Measurements from ENCODE around the gene ZDHHC20.
"Not testable (repeated sequence)": the region's sequence is repeated elsewhere in the genome, so short reads cannot be mapped to it uniquely, and the experiment has no call there.

The ZDHHC20 gene

GRCh38 chr13:21383090-21383489 lies 76.0 kb downstream of the ZDHHC20 start:
- H3K9me3 ChIP-seq (ENCODE audit: insufficient read depth, low read length), result peaks cover 5% of the 10 kb centered on the region; the same call in 1 of the 2 replicates

DNA sequence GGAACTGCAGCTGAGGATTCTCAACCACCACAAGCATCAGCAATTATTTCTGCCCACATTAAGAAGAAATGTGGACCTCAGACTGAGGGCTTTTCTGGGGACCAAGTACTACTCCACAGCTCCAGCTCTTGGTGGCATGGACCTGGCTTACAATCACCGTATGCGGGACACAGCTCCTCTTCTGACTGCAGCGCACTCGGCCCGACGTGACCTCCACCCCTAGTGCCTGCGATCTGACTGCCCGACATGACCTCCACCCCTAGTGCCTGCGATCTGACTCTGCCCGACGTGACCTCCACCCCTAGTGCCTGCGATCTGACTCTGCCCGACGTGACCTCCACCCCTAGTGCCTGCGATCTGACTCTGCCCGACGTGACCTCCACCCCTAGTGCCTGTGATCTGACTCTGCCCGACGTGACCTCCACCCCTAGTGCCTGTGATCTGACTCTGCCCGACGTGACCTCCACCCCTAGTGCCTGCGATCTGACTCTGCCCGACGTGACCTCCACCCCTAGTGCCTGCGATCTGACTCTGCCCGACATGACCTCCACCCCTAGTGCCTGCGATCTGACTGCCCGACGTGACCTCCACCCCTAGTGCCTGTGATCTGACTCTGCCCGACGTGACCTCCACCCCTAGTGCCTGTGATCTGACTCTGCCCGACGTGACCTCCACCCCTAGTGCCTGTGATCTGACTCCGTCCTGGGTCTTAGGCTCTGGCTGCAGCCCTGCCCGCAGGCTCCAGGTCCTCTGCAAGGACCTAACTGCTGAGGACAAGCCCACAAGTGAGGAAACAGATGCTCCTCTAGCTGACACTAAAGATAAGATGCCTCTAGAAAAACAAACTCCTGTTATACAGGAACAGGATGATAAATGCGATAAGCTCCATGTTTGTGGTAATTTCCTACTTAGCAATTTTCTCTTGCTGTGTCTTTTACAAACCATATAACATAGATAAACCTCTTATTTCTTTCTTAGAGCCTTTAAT lies 81.8 kb downstream of the ZDHHC20 start:
- H3K9me3 ChIP-seq (ENCODE audit: insufficient read depth, low read length); H3K79me2 ChIP-seq (ENCODE audit: low read length); H3K4me3 ChIP-seq (ENCODE audit: low read length); H4K20me1 ChIP-seq (ENCODE audit: insufficient read depth, low read length); H3K4me1 ChIP-seq (ENCODE audit: low read length); H3K9ac ChIP-seq (ENCODE audit: low read length); H3K27me3 ChIP-seq (ENCODE audit: low read depth, low read length); H3K4me2 ChIP-seq (ENCODE audit: low read length); H3K27ac ChIP-seq (ENCODE audit: low read length); H2AFZ ChIP-seq (ENCODE audit: low read depth, low read length); H3K36me3 ChIP-seq (replicated peaks; ENCODE audit: low read depth, low read length): not testable (repeated sequence)

More at GRCh38 chr13:21383090-21383489, 76.0 kb downstream of the ZDHHC20 start:
- no peak overlapping the region for H3K4me2 ChIP-seq (ENCODE audit: low read length)
- H3K36me3 ChIP-seq (replicated peaks; ENCODE audit: low read depth, low read length), result peaks cover 35% of the 10 kb centered on the region
- H3K9ac ChIP-seq (ENCODE audit: low read length), result no peak overlapping the region
- no peak for TF ChIP-seq EZH2phosphoT487 (IDR thresholded peaks at IDR 0.05; ENCODE audit: low read depth)
- no peak for TF ChIP-seq CTCF (IDR thresholded peaks at IDR 0.05; ENCODE audit: low read depth, low read length)
- H3K27ac ChIP-seq (ENCODE audit: low read length), result no peak overlapping the region
- H3K4me1 ChIP-seq (ENCODE audit: low read length), result no peaks in the 10 kb centered on the region
- no peaks in the 10 kb centered on the region for H4K20me1 ChIP-seq (ENCODE audit: insufficient read depth, low read length)
- H2AFZ ChIP-seq (ENCODE audit: low read depth, low read length), result no peak overlapping the region
- H3K4me3 ChIP-seq (ENCODE audit: low read length), result no peak overlapping the region
- no peaks in the 10 kb centered on the region; the same call in 1 of the 2 replicates for H3K79me2 ChIP-seq (ENCODE audit: low read length)
- H3K27me3 ChIP-seq (ENCODE audit: low read depth, low read length), result no peaks in the 10 kb centered on the region

GRCh38 chr13:21372530-21372929 lies 86.6 kb downstream of the ZDHHC20 start:
- no peaks in the 10 kb centered on the region for H3K79me2 ChIP-seq (ENCODE audit: low read length)
- H3K4me3 ChIP-seq (ENCODE audit: low read length), result no peak overlapping the region
- H3K9me3 ChIP-seq (ENCODE audit: insufficient read depth, low read length), result no peaks in the 10 kb centered on the region
- H3K27me3 ChIP-seq (ENCODE audit: low read depth, low read length), result no peaks in the 10 kb centered on the region
- H3K27ac ChIP-seq (ENCODE audit: low read length), result no peak overlapping the region
- H3K4me2 ChIP-seq (ENCODE audit: low read length), result no peak overlapping the region
- H3K9ac ChIP-seq (ENCODE audit: low read length), result no peak overlapping the region
- H2AFZ ChIP-seq (ENCODE audit: low read depth, low read length), result no peak overlapping the region
- no peaks in the 10 kb centered on the region for H4K20me1 ChIP-seq (ENCODE audit: insufficient read depth, low read length)
- H3K36me3 ChIP-seq (replicated peaks; ENCODE audit: low read depth, low read length), result peaks cover 4% of the 10 kb centered on the region
- TF ChIP-seq EZH2phosphoT487 (IDR thresholded peaks at IDR 0.05; ENCODE audit: low read depth) (no peak), CTCF (IDR thresholded peaks at IDR 0.05; ENCODE audit: low read depth, low read length) (no peak)
- H3K4me1 ChIP-seq (ENCODE audit: low read length), result peaks cover 9% of the 10 kb centered on the region

DNA sequence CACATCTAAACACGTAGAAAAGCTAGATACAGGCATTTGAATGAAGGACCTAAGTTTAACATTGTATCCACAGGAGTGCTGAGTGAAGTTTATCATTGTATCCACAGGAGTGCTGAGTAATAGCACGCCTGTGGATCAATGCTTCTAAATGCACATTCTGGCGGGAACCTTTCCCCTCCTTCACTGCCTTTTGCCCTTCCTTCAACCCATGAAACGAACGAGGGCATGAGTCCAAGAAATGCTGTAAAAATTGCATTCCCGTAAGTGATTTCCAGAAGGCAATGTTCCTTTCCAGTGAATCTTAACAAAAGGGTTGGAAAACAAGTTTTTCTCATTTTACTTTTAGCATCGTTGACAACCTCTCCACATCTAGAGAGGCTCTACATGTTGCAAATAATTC lies 88.1 kb downstream of the ZDHHC20 start:
- H3K27ac ChIP-seq (ENCODE audit: low read length), result no peak overlapping the region
- peaks cover 9% of the 10 kb centered on the region for H3K4me1 ChIP-seq (ENCODE audit: low read length)
- H3K27me3 ChIP-seq (ENCODE audit: low read depth, low read length), result no peaks in the 10 kb centered on the region
- H3K9ac ChIP-seq (ENCODE audit: low read length), result no peak overlapping the region
- TF ChIP-seq EZH2phosphoT487 (IDR thresholded peaks at IDR 0.05; ENCODE audit: low read depth), result no peak
- no peaks in the 10 kb centered on the region for H3K9me3 ChIP-seq (ENCODE audit: insufficient read depth, low read length)
- no peaks in the 10 kb centered on the region for H4K20me1 ChIP-seq (ENCODE audit: insufficient read depth, low read length)
- H2AFZ ChIP-seq (ENCODE audit: low read depth, low read length), result no peak overlapping the region
- H3K4me3 ChIP-seq (ENCODE audit: low read length), result no peak overlapping the region
- H3K36me3 ChIP-seq (replicated peaks; ENCODE audit: low read depth, low read length), result peaks cover 4% of the 10 kb centered on the region
- H3K4me2 ChIP-seq (ENCODE audit: low read length), result no peak overlapping the region
- no peaks in the 10 kb centered on the region for H3K79me2 ChIP-seq (ENCODE audit: low read length)

GRCh38 chr13:21365574-21365973 lies 93.5 kb downstream of the ZDHHC20 start:
- no peak overlapping the region for H3K4me3 ChIP-seq (ENCODE audit: low read length)
- TF ChIP-seq EZH2phosphoT487 (IDR thresholded peaks at IDR 0.05; ENCODE audit: low read depth) (no peak), CTCF (IDR thresholded peaks at IDR 0.05; ENCODE audit: low read depth, low read length) (no peak)
- H3K79me2 ChIP-seq (ENCODE audit: low read length), result no peaks in the 10 kb centered on the region
- no peaks in the 10 kb centered on the region for H3K36me3 ChIP-seq (replicated peaks; ENCODE audit: low read depth, low read length)
- H3K27me3 ChIP-seq (ENCODE audit: low read depth, low read length), result no peaks in the 10 kb centered on the region
- no peak overlapping the region for H3K9ac ChIP-seq (ENCODE audit: low read length)
- H4K20me1 ChIP-seq (ENCODE audit: insufficient read depth, low read length), result no peaks in the 10 kb centered on the region
- H3K27ac ChIP-seq (ENCODE audit: low read length), result no peak overlapping the region
- H3K9me3 ChIP-seq (ENCODE audit: insufficient read depth, low read length), result 0 out of 2 replicates have a peak, but pooled peaks cover 7% of the 10 kb centered on the region
- H2AFZ ChIP-seq (ENCODE audit: low read depth, low read length), result no peak overlapping the region
- no peaks in the 10 kb centered on the region for H3K4me1 ChIP-seq (ENCODE audit: low read length)
- no peak overlapping the region for H3K4me2 ChIP-seq (ENCODE audit: low read length)

Measured in OCI-LY3 (cell line).